Natural killer cell (primary cell): ENCODE measurements around the gene LGALSL. TPM values are rescaled to one million over a fixed set of nuclear protein-coding genes. Genes with fewer than 3 reads are reported as not detected.

Experiments
- ATAC-seq, 3 donors: fragments of 150-1000 bp in 2 of 3; fragments of 200-7000 bp in 1 of 3; cut with Tn5 transposase; 1 replicate in 1 of 3; 2 replicates in 2 of 3; pipeline ENCODE4 v1.10.0; 2021; ENCODE audit warnings: mild to moderate bottlenecking in 2 of 3, moderate library complexity in 2 of 3
- DNase-seq, 2 donors: peaks; one replicate each; pipeline versions ENCODE4 v3.0.0 to v3.0.0-alpha.2; 2013 to 2021; ENCODE audit warnings: mixed read lengths in 1 of 2
- H3K27ac ChIP-seq: one replicate; pipeline ENCODE4 v1.5.1; 2013; ENCODE audit warnings: mild to moderate bottlenecking, low read length
- H3K27me3 ChIP-seq: one replicate; pipeline ENCODE4 v1.6.1; 2013; ENCODE audit warnings: low read length; ENCODE audit not compliant: control insufficient read depth, insufficient read depth
- H3K36me3 ChIP-seq: one replicate; pipeline ENCODE4 v1.6.1; 2013; ENCODE audit warnings: low read length; ENCODE audit not compliant: control insufficient read depth, insufficient read depth
- H3K4me1 ChIP-seq: one replicate; pipeline ENCODE4 v1.6.1; 2013; ENCODE audit warnings: low read length; ENCODE audit not compliant: control insufficient read depth, insufficient read depth
- H3K4me3 ChIP-seq: one replicate; pipeline ENCODE4 v1.5.1; 2013; ENCODE audit warnings: low read length
- H3K9me3 ChIP-seq: one replicate; pipeline ENCODE4 v1.6.1; 2013; ENCODE audit warnings: low read length; ENCODE audit not compliant: control insufficient read depth, insufficient read depth
- H3K27ac Mint-ChIP-seq, 2 donors: one replicate each; pipeline ENCODE4 v1.8.0; 2022; ENCODE audit warnings: mild to moderate bottlenecking in 2 of 2, mixed read lengths in 2 of 2, moderate library complexity in 1 of 2
- H3K27me3 Mint-ChIP-seq, 2 donors: one replicate each; pipeline ENCODE4 v1.8.0; 2022; ENCODE audit warnings: low read depth in 2 of 2, mixed read lengths in 2 of 2
- H3K36me3 Mint-ChIP-seq: one replicate; pipeline ENCODE4 v1.8.0; 2022; ENCODE audit warnings: mixed read lengths
- H3K4me1 Mint-ChIP-seq, 2 donors: one replicate each; pipeline ENCODE4 v1.8.0; 2022; ENCODE audit warnings: mixed read lengths in 2 of 2
- H3K4me3 Mint-ChIP-seq: one replicate; pipeline ENCODE4 v1.8.0; 2022; ENCODE audit warnings: mild to moderate bottlenecking, moderate library complexity, mixed read lengths
- H3K9me3 Mint-ChIP-seq, 2 donors: one replicate each; pipeline ENCODE4 v1.8.0; 2022; ENCODE audit warnings: mixed read lengths in 2 of 2
- WGBS: methylation state at CpG from one replicate; pipeline ENCODE4 v1.1.7; 2013; ENCODE audit warnings: missing lambda C conversion rate; ENCODE audit not compliant: insufficient coverage; 5-methylcytosine and 5-hydroxymethylcytosine counted together
- intact Hi-C: fragments of 100-400 bp; cut with micrococcal nuclease; formaldehyde crosslinking; loops from one replicate; pipeline ENCODE4 v1.14.2; 2022
- total RNA-seq, 4 donors: library from RNA; stranded (reverse); fragments of 120-200 nt in 1 of 4; gene quantifications; one replicate each; pipeline versions ENCODE4 v1.2.3 to v1.2.4, GENCODE V29; 2013 to 2022
- TF ChIP-seq, protein P1 (sequence below): fragments of 200-600 bp; IDR thresholded peaks from one replicate; pipeline ENCODE4 v1.8.0; 2022; ENCODE audit warnings: antibody characterized with exemption

LGALSL gene
- total RNA-seq, 3 donors from 2014 or later (not counting 1 experiment from before 2014, with no cell fraction given), result 1.3 to 8.6 (median 2.0) TPM

DNA sequence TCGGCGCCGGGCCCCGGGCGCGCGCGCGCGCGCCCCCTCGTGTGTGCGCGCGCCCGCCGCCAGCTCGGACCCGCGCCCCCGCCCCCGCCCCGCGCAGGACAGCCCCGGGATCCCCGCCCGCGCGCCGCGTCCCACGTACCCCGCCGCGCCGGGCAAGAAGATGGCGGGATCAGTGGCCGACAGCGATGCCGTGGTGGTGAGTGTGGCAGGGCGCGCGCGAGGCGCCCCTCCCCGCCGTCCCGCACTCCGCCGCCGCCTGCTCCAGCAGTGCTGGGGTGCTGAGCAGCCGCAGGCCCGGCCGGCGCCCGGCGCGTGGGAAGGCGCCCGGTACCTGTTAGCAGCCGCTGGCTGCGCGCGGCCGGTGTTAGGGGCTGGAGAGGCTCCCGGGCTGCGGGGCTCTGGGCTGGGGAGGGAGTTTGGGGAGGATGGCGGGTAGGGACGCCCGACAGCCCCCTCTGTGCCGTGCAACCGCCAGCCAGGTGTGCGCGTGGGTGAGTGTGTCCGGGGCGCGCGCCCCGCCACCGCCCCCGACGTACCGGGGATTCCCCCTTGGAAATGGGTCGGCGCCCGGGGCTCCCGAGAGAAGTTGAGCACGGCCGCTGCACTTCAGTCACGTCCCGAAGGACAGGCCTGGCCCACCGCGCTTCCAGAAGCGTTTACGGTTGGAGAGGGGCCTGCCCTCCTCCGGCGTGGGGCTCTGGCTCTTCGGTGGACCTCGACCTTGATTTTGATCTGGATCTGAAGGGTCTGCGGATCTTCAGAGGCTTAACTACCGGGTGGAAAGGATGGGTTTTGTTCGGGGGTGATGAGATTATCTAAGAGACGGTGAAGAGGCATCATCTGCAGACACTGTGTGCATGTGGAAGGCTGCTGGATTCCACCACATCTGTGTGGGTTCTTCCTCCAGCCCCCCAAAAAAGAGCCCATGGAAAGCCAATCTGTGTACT, 697 bp downstream of the LGALSL start:
- H3K4me3 Mint-ChIP-seq, result peak overlapping the region; percentile 77
- TF ChIP-seq, protein P1, sequence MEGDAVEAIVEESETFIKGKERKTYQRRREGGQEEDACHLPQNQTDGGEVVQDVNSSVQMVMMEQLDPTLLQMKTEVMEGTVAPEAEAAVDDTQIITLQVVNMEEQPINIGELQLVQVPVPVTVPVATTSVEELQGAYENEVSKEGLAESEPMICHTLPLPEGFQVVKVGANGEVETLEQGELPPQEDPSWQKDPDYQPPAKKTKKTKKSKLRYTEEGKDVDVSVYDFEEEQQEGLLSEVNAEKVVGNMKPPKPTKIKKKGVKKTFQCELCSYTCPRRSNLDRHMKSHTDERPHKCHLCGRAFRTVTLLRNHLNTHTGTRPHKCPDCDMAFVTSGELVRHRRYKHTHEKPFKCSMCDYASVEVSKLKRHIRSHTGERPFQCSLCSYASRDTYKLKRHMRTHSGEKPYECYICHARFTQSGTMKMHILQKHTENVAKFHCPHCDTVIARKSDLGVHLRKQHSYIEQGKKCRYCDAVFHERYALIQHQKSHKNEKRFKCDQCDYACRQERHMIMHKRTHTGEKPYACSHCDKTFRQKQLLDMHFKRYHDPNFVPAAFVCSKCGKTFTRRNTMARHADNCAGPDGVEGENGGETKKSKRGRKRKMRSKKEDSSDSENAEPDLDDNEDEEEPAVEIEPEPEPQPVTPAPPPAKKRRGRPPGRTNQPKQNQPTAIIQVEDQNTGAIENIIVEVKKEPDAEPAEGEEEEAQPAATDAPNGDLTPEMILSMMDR, result no peak
- H3K36me3 Mint-ChIP-seq, result no peaks in the 10 kb centered on the region
- Histone ChIP-seq H3K27me3 (peaks cover 4% of the 10 kb centered on the region), H3K27ac (no peak overlapping the region), H3K9me3 (no peaks in the 10 kb centered on the region), H3K4me3 (peak overlapping the region; percentile 10), H3K4me1 (peaks cover 8% of the 10 kb centered on the region), H3K36me3 (no peaks in the 10 kb centered on the region)
- H3K9me3 Mint-ChIP-seq, result no peaks in the 10 kb centered on the region
- 9% methylated on average over 103 of the region's 103 CpGs for WGBS
- ATAC-seq (peak; percentile 59 to 80 (median 75)), DNase-seq (peak; percentile 19 to 62)
- intact Hi-C loops, result no loop called here
- H3K27ac Mint-ChIP-seq, result no peak overlapping the region
- H3K4me1 Mint-ChIP-seq, result no peaks in the 10 kb centered on the region
- H3K27me3 Mint-ChIP-seq, result peaks cover 15 to 28% of the 10 kb centered on the region in 2 donors

DNA sequence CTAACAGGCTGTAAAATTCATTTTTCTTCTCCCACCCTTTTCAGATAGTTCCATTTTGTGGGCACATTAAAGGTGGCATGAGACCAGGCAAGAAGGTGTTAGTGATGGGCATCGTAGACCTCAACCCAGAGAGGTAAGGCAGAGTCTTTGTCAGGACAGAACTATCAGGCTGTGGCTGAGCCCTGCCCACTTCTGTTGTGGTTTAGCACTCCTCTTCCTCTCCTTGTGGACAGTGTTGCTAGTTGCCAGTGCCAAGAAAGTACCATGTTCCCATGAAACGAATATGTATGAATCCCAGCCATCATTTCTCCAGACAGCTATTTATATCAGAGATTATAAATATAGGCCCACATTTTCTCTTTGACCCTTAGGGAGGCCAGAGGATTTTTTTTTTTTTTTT, 1.6 kb downstream of the LGALSL start:
- Histone ChIP-seq H3K27ac (no peak overlapping the region), H3K36me3 (no peaks in the 10 kb centered on the region), H3K4me3 (no peak overlapping the region), H3K4me1 (peaks cover 8% of the 10 kb centered on the region), H3K9me3 (no peaks in the 10 kb centered on the region), H3K27me3 (peaks cover 4% of the 10 kb centered on the region)
- Mint-ChIP-seq H3K4me1 (no peaks in the 10 kb centered on the region), H3K4me3 (peak overlapping the region; percentile 77), H3K9me3 (no peaks in the 10 kb centered on the region), H3K36me3 (no peaks in the 10 kb centered on the region), H3K27ac (no peak overlapping the region), H3K27me3 (peaks cover 19 to 29% of the 10 kb centered on the region in 2 donors)
- intact Hi-C loops, result no loop called here
- DNase-seq, result no peak
- TF ChIP-seq, protein P1, result no peak
- ATAC-seq, result no peak
- 69% methylated on average over 1 of the region's 2 CpGs for WGBS

DNA sequence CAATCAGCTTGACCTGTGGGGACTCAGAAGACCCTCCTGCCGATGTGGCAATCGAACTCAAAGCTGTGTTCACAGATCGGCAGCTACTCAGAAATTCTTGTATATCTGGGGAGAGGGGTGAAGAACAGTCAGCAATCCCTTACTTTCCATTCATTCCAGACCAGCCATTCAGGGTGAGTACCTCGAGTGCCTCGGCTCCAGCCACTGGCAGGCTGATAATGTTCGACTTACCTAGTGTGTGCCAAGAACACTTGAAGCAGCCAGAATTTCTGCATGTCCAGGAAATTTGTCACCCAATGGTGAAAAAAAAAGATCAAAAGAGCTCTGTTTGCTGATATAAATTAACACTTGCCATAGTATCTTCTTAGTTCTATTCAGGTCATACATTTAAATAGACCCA, 2.3 kb downstream of the LGALSL start:
- 96% methylated on average over 6 of the region's 6 CpGs for WGBS
- Mint-ChIP-seq H3K4me1 (no peaks in the 10 kb centered on the region), H3K36me3 (no peaks in the 10 kb centered on the region), H3K4me3 (no peak overlapping the region), H3K27me3 (peaks cover 21 to 27% of the 10 kb centered on the region in 2 donors), H3K27ac (no peak overlapping the region), H3K9me3 (no peaks in the 10 kb centered on the region)
- no peak overlapping the region for H3K27ac ChIP-seq
- H3K4me1 ChIP-seq, result peaks cover 8% of the 10 kb centered on the region
- peaks cover 4% of the 10 kb centered on the region for H3K27me3 ChIP-seq
- DNase-seq, result no peak
- H3K36me3 ChIP-seq, result no peaks in the 10 kb centered on the region
- no peak overlapping the region for H3K4me3 ChIP-seq
- ATAC-seq, result no peak
- TF ChIP-seq, protein P1, result no peak
- no peaks in the 10 kb centered on the region for H3K9me3 ChIP-seq
- intact Hi-C loops, result no loop called here
